ENCODE data around the gene IL27RA.
A peak's percentile ranks its signal among the peaks of the same experiment; 100 is the strongest.
"Not testable (repeated sequence)": the region's sequence is repeated elsewhere in the genome, so short reads cannot be mapped to it uniquely, and the experiment has no call there.

The IL27RA gene

DNA sequence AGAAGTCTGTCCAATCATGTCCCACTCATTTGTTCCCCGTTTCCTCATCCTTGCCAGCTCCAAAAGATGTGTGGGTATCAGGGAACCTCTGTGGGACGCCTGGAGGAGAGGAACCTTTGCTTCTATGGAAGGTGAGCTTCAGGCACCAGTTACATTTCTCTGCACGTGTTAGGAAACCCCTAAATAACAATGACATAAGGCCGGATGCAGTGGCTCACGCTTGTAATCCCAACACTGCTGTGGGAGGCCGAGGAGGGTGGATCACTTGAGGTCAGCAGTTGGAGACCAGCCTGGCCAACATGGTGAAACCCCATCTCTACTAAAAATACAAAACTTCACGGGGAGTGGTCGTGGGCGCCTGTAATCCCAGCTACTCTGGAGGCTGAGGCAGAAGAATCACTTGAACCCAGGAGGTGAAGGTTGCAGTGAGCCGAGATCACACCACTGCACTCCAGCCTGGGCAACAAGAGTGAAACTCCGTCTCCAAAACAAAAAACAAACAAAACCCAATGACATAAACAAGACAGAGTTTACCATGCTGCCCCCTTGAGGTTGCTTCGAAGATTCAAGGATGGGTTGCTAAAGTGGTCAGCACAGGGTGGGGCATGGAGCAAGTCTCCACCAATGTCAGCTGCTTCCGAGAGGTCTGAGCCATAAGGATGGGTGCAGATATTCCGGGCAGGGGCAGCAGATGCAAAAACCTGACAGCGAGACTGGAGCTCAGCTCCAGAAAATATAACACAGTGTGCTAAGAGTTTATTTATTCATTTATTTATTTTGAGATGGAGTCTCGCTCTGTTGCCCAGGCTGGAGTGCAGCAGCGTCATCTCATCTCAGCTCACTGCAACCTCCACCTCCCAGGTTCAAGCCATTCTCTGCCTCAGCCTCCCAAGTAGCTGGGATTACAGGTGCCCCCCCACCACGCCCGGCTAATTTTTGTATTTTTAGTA lies 11.4 kb downstream of the IL27RA start:
- H3K36me3 ChIP-seq (ENCODE audit: insufficient read depth, low read length); H3K4me1 ChIP-seq (ENCODE audit: control insufficient read depth, insufficient read depth, low read length); H3K9me3 ChIP-seq (replicated peaks; ENCODE audit: low read length); H3K27me3 ChIP-seq (ENCODE audit: control insufficient read depth, insufficient read depth, low read length); H3K4me3 ChIP-seq (ENCODE audit: low read length); H3K9ac ChIP-seq (ENCODE audit: low read depth, low read length): not testable (repeated sequence)
- H3K4me2 ChIP-seq (ENCODE audit: low read length) = peak overlapping the region; percentile 14

DNA sequence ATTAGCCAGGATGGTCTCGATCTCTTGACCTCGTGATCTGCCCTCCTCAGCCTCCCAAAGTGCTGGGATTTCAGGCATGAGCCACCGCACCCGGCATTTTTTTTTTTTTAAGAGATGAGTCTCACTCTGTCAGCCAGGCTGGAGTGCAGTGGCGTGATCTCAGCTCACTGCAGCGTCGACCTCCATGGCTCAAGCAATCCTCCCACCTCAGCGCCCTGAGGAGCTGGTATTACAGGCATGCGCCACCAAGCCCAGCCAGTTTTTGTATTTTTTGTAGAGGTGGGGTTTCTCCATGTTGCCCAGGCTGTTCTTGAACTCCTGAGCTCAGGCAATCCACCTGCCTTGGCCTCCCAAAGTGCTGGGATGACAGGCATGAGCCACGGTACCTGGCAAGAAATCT lies 16.3 kb downstream of the IL27RA start:
- not testable (repeated sequence) for H3K4me2 ChIP-seq (ENCODE audit: low read length); H3K9ac ChIP-seq (ENCODE audit: low read depth, low read length); H3K36me3 ChIP-seq (ENCODE audit: insufficient read depth, low read length); H3K27me3 ChIP-seq (ENCODE audit: control insufficient read depth, insufficient read depth, low read length); H3K4me1 ChIP-seq (ENCODE audit: control insufficient read depth, insufficient read depth, low read length); H3K4me3 ChIP-seq (ENCODE audit: low read length); H3K9me3 ChIP-seq (replicated peaks; ENCODE audit: low read length)

DNA sequence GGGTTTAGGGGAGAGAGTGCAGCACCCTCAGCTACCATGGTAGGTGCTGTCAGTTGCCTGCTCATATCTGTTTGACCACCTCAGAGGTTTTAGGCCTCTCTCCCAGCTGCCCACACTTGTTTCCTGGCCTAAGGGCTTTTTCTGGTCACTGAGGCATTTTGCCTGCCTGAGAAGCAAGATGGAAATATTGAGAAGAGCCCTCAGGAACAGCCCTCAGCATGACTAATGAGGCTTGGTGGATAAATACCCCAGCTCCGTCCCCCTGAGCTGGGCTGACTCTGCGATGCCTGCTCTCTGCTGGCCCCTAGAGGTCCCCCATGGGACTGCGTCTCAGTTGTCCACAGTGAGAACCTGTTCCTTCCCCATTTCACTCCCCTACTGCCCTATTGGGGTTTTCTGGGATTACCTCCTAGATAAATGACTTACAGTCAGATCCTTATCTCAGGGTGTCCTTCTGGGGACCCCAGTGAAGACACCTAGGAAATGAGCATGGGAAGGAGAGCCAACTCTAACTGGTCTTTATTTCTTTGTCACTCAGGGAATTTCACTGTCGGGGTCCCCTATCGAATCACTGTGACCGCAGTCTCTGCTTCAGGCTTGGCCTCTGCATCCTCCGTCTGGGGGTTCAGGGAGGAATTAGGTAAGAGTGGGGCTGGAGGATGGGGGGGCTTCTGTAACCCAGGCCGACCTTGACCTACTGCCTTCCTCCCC lies 17.0 kb downstream of the IL27RA start:
- Histone ChIP-seq H3K36me3 (ENCODE audit: insufficient read depth, low read length) (no peaks in the 10 kb centered on the region), H3K4me2 (ENCODE audit: low read length) (no peak overlapping the region), H3K27me3 (ENCODE audit: control insufficient read depth, insufficient read depth, low read length) (no peaks in the 10 kb centered on the region), H3K9ac (ENCODE audit: low read depth, low read length) (no peak overlapping the region), H3K4me1 (ENCODE audit: control insufficient read depth, insufficient read depth, low read length) (no peaks in the 10 kb centered on the region), H3K4me3 (ENCODE audit: low read length) (no peak overlapping the region), H3K9me3 (replicated peaks; ENCODE audit: low read length) (no peaks in the 10 kb centered on the region)

DNA sequence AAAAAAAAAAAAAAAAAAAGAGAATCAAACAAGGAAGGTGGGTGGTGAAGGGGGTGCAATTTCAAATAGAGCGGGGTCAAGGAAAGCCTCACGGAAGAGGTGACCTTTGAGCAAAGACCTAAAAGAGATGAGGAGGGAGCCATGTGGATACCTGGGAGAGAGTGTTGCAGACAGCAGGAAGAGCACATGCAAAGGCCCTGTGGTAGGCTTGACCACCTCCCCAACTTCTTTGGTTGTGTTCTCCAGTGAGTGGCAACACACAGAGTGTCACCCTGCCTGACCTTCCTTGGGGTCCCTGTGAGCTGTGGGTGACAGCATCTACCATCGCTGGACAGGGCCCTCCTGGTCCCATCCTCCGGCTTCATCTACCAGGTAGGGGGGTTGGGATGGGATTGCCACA lies 18.9 kb downstream of the IL27RA start:
- no peak overlapping the region for H3K4me2 ChIP-seq (ENCODE audit: low read length)
- no peaks in the 10 kb centered on the region for H3K9me3 ChIP-seq (replicated peaks; ENCODE audit: low read length)
- H3K36me3 ChIP-seq (ENCODE audit: insufficient read depth, low read length) = no peaks in the 10 kb centered on the region
- no peak overlapping the region for H3K4me3 ChIP-seq (ENCODE audit: low read length)
- H3K9ac ChIP-seq (ENCODE audit: low read depth, low read length) = no peak overlapping the region
- no peaks in the 10 kb centered on the region for H3K4me1 ChIP-seq (ENCODE audit: control insufficient read depth, insufficient read depth, low read length)
- H3K27me3 ChIP-seq (ENCODE audit: control insufficient read depth, insufficient read depth, low read length) = no peaks in the 10 kb centered on the region

DNA sequence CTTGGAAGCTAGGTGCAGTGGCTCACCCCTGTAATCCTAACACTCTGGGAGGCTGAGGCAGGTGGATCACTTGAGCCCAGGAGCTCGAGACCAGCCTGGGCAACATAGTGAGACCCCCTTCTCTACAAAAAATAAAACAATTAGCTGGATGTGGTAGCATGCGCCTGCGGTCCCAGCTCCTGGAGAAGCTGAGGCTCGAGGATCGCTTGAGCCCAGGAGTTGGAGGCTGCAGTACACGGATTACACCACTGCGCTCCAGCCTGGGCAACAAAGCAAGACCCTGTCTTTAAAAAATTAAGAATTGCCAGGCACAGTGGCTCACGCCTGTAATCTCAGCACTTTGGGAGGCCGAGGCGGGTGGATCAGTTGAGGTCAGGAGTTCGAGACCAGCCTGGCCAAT lies 19.4 kb downstream of the IL27RA start:
- H3K9me3 ChIP-seq (replicated peaks; ENCODE audit: low read length); H3K4me3 ChIP-seq (ENCODE audit: low read length); H3K9ac ChIP-seq (ENCODE audit: low read depth, low read length); H3K36me3 ChIP-seq (ENCODE audit: insufficient read depth, low read length); H3K4me1 ChIP-seq (ENCODE audit: control insufficient read depth, insufficient read depth, low read length); H3K4me2 ChIP-seq (ENCODE audit: low read length); H3K27me3 ChIP-seq (ENCODE audit: control insufficient read depth, insufficient read depth, low read length): not testable (repeated sequence)

DNA sequence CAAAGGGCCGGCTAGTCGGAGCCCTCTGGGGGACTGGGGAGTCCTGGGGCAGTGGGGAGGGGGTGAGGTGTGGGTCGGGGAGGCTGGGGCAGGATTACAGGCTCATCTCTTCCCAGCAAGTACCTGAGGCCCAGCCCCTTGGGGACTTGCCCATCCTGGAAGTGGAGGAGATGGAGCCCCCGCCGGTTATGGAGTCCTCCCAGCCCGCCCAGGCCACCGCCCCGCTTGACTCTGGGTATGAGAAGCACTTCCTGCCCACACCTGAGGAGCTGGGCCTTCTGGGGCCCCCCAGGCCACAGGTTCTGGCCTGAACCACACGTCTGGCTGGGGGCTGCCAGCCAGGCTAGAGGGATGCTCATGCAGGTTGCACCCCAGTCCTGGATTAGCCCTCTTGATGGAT lies 20.4 kb downstream of the IL27RA start:
- H3K4me3 ChIP-seq (ENCODE audit: low read length) = no peak overlapping the region
- no peaks in the 10 kb centered on the region for H3K4me1 ChIP-seq (ENCODE audit: control insufficient read depth, insufficient read depth, low read length)
- H3K9me3 ChIP-seq (replicated peaks; ENCODE audit: low read length) = no peaks in the 10 kb centered on the region
- H3K27me3 ChIP-seq (ENCODE audit: control insufficient read depth, insufficient read depth, low read length) = no peaks in the 10 kb centered on the region
- H3K36me3 ChIP-seq (ENCODE audit: insufficient read depth, low read length) = no peaks in the 10 kb centered on the region
- no peak overlapping the region for H3K4me2 ChIP-seq (ENCODE audit: low read length)
- no peak overlapping the region for H3K9ac ChIP-seq (ENCODE audit: low read depth, low read length)

DNA sequence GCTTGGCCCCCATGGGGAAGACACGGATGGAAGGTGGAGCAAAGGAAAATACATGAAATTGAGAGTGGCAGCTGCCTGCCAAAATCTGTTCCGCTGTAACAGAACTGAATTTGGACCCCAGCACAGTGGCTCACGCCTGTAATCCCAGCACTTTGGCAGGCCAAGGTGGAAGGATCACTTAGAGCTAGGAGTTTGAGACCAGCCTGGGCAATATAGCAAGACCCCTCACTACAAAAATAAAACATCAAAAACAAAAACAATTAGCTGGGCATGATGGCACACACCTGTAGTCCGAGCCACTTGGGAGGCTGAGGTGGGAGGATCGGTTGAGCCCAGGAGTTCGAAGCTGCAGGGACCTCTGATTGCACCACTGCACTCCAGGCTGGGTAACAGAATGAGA lies 20.9 kb downstream of the IL27RA start:
- H3K27me3 ChIP-seq (ENCODE audit: control insufficient read depth, insufficient read depth, low read length) = no peaks in the 10 kb centered on the region
- no peaks in the 10 kb centered on the region for H3K9me3 ChIP-seq (replicated peaks; ENCODE audit: low read length)
- H3K36me3 ChIP-seq (ENCODE audit: insufficient read depth, low read length) = no peaks in the 10 kb centered on the region
- no peak overlapping the region for H3K9ac ChIP-seq (ENCODE audit: low read depth, low read length)
- H3K4me2 ChIP-seq (ENCODE audit: low read length) = no peak overlapping the region
- no peaks in the 10 kb centered on the region for H3K4me1 ChIP-seq (ENCODE audit: control insufficient read depth, insufficient read depth, low read length)
- H3K4me3 ChIP-seq (ENCODE audit: low read length) = no peak overlapping the region

DNA sequence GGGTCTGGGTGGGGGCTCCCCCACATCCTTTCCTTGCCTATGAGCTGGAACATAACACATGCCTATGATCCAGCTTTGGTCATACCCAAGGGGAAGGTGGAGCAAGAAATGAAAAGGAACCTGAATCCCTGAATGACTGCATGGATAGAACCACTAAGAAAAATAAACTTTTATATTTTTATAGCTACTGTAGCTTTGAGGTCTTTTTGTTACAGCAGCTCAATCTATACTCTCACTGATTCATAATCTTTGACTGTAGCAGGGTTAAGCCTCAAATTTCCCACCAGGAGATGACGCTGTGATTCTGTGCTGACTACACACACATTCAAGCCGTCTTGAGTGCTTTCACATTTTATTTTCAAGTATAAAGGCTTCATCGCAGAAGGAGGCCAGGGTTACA lies 21.5 kb downstream of the IL27RA start:
- Histone ChIP-seq H3K9ac (ENCODE audit: low read depth, low read length) (no peak overlapping the region), H3K9me3 (replicated peaks; ENCODE audit: low read length) (no peaks in the 10 kb centered on the region), H3K27me3 (ENCODE audit: control insufficient read depth, insufficient read depth, low read length) (peaks cover under 1% of the 10 kb centered on the region), H3K4me2 (ENCODE audit: low read length) (no peak overlapping the region), H3K36me3 (ENCODE audit: insufficient read depth, low read length) (no peaks in the 10 kb centered on the region), H3K4me1 (ENCODE audit: control insufficient read depth, insufficient read depth, low read length) (no peaks in the 10 kb centered on the region), H3K4me3 (ENCODE audit: low read length) (no peak overlapping the region)

DNA sequence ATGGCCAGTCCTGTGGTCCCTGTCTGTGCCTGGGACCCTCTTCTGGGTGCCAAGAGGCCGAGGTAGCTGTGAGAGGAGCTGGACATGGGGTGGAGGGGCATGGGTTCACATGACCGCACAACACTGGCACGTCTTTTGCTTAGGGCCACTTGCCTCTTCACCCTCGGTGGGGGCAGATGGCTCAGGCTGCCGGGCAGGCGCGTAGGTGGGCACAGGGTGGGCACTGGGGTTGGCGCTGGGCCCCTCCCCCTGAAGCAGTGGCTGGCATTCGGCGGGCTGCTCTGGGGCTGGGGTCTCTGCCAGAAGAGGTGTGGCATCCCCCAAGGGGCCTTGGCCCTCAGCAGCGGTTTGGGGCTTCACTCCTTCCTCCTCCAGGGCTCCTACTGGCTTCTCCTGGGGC lies 21.9 kb downstream of the IL27RA start:
- H3K4me3 ChIP-seq (ENCODE audit: low read length) = no peak overlapping the region
- no peak overlapping the region for H3K4me2 ChIP-seq (ENCODE audit: low read length)
- H3K9me3 ChIP-seq (replicated peaks; ENCODE audit: low read length) = no peaks in the 10 kb centered on the region
- H3K4me1 ChIP-seq (ENCODE audit: control insufficient read depth, insufficient read depth, low read length) = no peaks in the 10 kb centered on the region
- H3K27me3 ChIP-seq (ENCODE audit: control insufficient read depth, insufficient read depth, low read length) = peaks cover 6% of the 10 kb centered on the region
- H3K36me3 ChIP-seq (ENCODE audit: insufficient read depth, low read length) = no peaks in the 10 kb centered on the region
- H3K9ac ChIP-seq (ENCODE audit: low read depth, low read length) = no peak overlapping the region

DNA sequence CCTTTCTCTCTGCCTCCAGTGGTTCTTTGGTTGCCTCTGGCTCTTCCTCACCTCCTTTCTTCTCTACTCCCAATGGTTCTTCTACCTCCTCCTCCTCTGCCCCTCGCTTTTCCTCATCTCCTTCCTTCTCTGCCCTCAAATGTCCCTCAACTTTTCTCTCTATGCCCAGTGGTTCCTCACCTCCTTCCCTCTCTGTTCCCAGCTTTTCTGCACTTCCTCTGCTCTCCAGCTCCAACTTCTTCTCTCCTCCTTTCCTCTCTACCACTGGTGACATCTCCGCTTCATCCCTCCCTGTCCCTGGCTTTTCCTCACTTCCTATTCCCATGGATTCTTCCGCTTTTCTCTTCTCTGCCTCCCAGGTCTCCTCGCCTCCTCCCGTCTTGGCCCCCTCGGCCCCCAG lies 22.5 kb downstream of the IL27RA start:
- no peaks in the 10 kb centered on the region for H3K36me3 ChIP-seq (ENCODE audit: insufficient read depth, low read length)
- H3K9me3 ChIP-seq (replicated peaks; ENCODE audit: low read length) = no peaks in the 10 kb centered on the region
- peaks cover 12% of the 10 kb centered on the region for H3K27me3 ChIP-seq (ENCODE audit: control insufficient read depth, insufficient read depth, low read length)
- no peaks in the 10 kb centered on the region for H3K4me1 ChIP-seq (ENCODE audit: control insufficient read depth, insufficient read depth, low read length)
- H3K4me2 ChIP-seq (ENCODE audit: low read length) = no peak overlapping the region
- H3K4me3 ChIP-seq (ENCODE audit: low read length) = no peak overlapping the region
- no peak overlapping the region for H3K9ac ChIP-seq (ENCODE audit: low read depth, low read length)

DNA sequence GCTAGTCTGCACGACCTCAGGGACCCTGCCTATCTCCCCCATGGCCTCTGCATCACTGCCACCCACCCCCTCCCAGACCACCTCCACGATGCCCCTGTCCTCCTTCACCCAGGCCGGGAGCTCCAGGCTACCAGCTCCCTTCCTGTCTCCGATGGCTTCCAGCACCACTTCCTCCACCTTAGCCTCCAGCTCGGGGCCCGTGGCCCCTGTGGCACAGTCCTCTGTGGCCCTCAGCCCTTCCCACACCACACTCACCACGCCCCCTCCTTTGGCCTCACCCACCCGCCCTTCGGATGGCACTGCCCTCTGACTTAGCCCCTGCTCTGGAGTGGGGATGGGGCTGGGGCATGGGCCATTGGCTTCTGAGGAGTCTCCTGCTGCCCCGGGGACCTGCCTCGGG lies 23.2 kb downstream of the IL27RA start:
- no peaks in the 10 kb centered on the region for H3K9me3 ChIP-seq (replicated peaks; ENCODE audit: low read length)
- H3K27me3 ChIP-seq (ENCODE audit: control insufficient read depth, insufficient read depth, low read length) = peaks cover 18% of the 10 kb centered on the region
- H3K9ac ChIP-seq (ENCODE audit: low read depth, low read length) = no peak overlapping the region
- no peak overlapping the region for H3K4me2 ChIP-seq (ENCODE audit: low read length)
- no peaks in the 10 kb centered on the region for H3K36me3 ChIP-seq (ENCODE audit: insufficient read depth, low read length)
- H3K4me3 ChIP-seq (ENCODE audit: low read length) = no peak overlapping the region
- no peaks in the 10 kb centered on the region for H3K4me1 ChIP-seq (ENCODE audit: control insufficient read depth, insufficient read depth, low read length)

DNA sequence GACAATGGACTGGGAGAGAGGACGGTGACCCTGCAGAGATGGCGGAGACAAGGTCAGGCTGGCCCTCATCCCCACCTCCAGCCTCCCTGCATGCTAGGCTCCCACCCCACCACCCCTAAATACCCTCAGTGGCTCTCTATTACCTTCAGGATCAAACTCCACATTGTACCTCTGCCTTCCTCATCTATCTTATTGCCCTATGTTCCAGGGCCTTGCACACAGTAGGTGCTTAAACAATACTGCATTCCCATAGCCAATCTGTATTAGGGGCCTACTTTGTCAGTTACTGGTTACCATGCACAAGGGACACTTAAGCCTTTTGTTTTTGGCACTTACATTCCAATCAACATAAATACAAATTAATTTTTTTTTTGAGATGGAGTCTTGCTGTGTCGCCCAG lies 23.8 kb downstream of the IL27RA start:
- no peaks in the 10 kb centered on the region for H3K4me1 ChIP-seq (ENCODE audit: control insufficient read depth, insufficient read depth, low read length)
- H3K27me3 ChIP-seq (ENCODE audit: control insufficient read depth, insufficient read depth, low read length) = peaks cover 25% of the 10 kb centered on the region
- H3K9ac ChIP-seq (ENCODE audit: low read depth, low read length) = no peak overlapping the region
- H3K36me3 ChIP-seq (ENCODE audit: insufficient read depth, low read length) = no peaks in the 10 kb centered on the region
- H3K4me2 ChIP-seq (ENCODE audit: low read length) = no peak overlapping the region
- H3K4me3 ChIP-seq (ENCODE audit: low read length) = no peak overlapping the region
- no peaks in the 10 kb centered on the region for H3K9me3 ChIP-seq (replicated peaks; ENCODE audit: low read length)

Data from skeletal muscle satellite cell (primary cell).